ENCODE data around the gene ACP5. TPM values are rescaled to one million over a fixed set of nuclear protein-coding genes. Genes with fewer than 3 reads are reported as not detected.

Gene ACP5
- total and polyA plus RNA-seq, 4 experiments from 2014 or later, result 16.9 to 30.3 (median 25.3) TPM

Other genes starting within 250 kb of the ACP5 start
- 1 to 10 TPM; 6.0 to 8.6 TPM for gene RAB3D, start 238.0 kb downstream of the ACP5 start, total RNA-seq
- gene RAB3D, start 238.0 kb downstream of the ACP5 start, polyA plus RNA-seq, result 1 to 10 TPM; 1.9 to 2.5 TPM
- 10 to 100 TPM; 26.1 to 28.5 TPM for gene TMEM205, start 231.4 kb downstream of the ACP5 start, total RNA-seq
- 10 to 100 TPM; 56.1 to 86.3 TPM for gene TMEM205, start 231.4 kb downstream of the ACP5 start, polyA plus RNA-seq
- gene CCDC159, start 231.1 kb downstream of the ACP5 start, total RNA-seq, result 10 to 100 TPM; 90.7 to 91.8 TPM
- gene CCDC159, start 231.1 kb downstream of the ACP5 start, polyA plus RNA-seq, result 10 to 100 TPM in 1 of 2 donors, 1 to 10 TPM in 1; 9.2 to 16.8 TPM
- 10 to 100 TPM; 10.9 to 12.2 TPM for gene PLPPR2, start 222.2 kb downstream of the ACP5 start, total RNA-seq
- 1 to 10 TPM in 1 of 2 donors, under 1 TPM in 1; 0.16 to 1.1 TPM for gene PLPPR2, start 222.2 kb downstream of the ACP5 start, polyA plus RNA-seq
- gene SWSAP1, start 203.0 kb downstream of the ACP5 start, total RNA-seq, result 1 to 10 TPM; 4.0 to 4.8 TPM
- gene SWSAP1, start 203.0 kb downstream of the ACP5 start, polyA plus RNA-seq, result 1 to 10 TPM; 6.4 to 6.5 TPM
- gene EPOR, start 193.3 kb downstream of the ACP5 start, total RNA-seq, result 1 to 10 TPM; 8.4 to 8.8 TPM
- 10 to 100 TPM in 1 of 2 donors, 1 to 10 TPM in 1; 6.3 to 12.1 TPM for gene EPOR, start 193.3 kb downstream of the ACP5 start, polyA plus RNA-seq
- gene RGL3, start 158.3 kb downstream of the ACP5 start, total RNA-seq, result not detected
- not detected for gene RGL3, start 158.3 kb downstream of the ACP5 start, polyA plus RNA-seq
- not detected for gene ODAD3, start 142.5 kb downstream of the ACP5 start, total RNA-seq
- not detected for gene ODAD3, start 142.5 kb downstream of the ACP5 start, polyA plus RNA-seq
- 100 to 1,000 TPM; 300 TPM for gene PRKCSH, start 142.0 kb downstream of the ACP5 start, total RNA-seq
- 10 to 100 TPM; 14.0 to 63.6 TPM for gene PRKCSH, start 142.0 kb downstream of the ACP5 start, polyA plus RNA-seq
- gene ELAVL3, start 96.6 kb downstream of the ACP5 start, total RNA-seq, result not detected
- not detected for gene ELAVL3, start 96.6 kb downstream of the ACP5 start, polyA plus RNA-seq
- gene ZNF653, start 71.8 kb downstream of the ACP5 start, total RNA-seq, result 10 to 100 TPM; 24.1 to 24.7 TPM
- 1 to 10 TPM; 2.0 to 2.9 TPM for gene ZNF653, start 71.8 kb downstream of the ACP5 start, polyA plus RNA-seq
- 10 to 100 TPM; 39.5 to 46.2 TPM for gene ECSIT, start 48.5 kb downstream of the ACP5 start, total RNA-seq
- gene ECSIT, start 48.5 kb downstream of the ACP5 start, polyA plus RNA-seq, result 10 to 100 TPM; 27.3 to 35.0 TPM
- gene CNN1, start 38.8 kb downstream of the ACP5 start, total RNA-seq, result not detected
- not detected for gene CNN1, start 38.8 kb downstream of the ACP5 start, polyA plus RNA-seq
- 10 to 100 TPM; 46.0 to 48.5 TPM for gene ELOF1, start 18.4 kb downstream of the ACP5 start, total RNA-seq
- gene ELOF1, start 18.4 kb downstream of the ACP5 start, polyA plus RNA-seq, result 10 to 100 TPM; 93.1 to 96.1 TPM
- gene ZNF627, start 19.8 kb upstream of the ACP5 start, total RNA-seq, result 10 to 100 TPM; 11.5 to 12.6 TPM
- 10 to 100 TPM in 1 of 2 donors, 1 to 10 TPM in 1; 6.8 to 10.3 TPM for gene ZNF627, start 19.8 kb upstream of the ACP5 start, polyA plus RNA-seq
- gene ZNF823, start 161.3 kb upstream of the ACP5 start, total RNA-seq, result 1 to 10 TPM; 4.6 to 5.4 TPM
- 1 to 10 TPM in 1 of 2 donors, under 1 TPM in 1; 0.92 to 5.3 TPM for gene ZNF823, start 161.3 kb upstream of the ACP5 start, polyA plus RNA-seq
- gene ZNF441, start 189.4 kb upstream of the ACP5 start, total RNA-seq, result 10 to 100 TPM; 19.6 to 21.5 TPM
- gene ZNF441, start 189.4 kb upstream of the ACP5 start, polyA plus RNA-seq, result 1 to 10 TPM; 2.3 to 6.3 TPM
- 1 to 10 TPM; 2.0 to 3.0 TPM for gene ZNF491, start 220.9 kb upstream of the ACP5 start, total RNA-seq
- under 1 TPM in 1 of 2 donors, not detected in 1; 0.34 TPM for gene ZNF491, start 220.9 kb upstream of the ACP5 start, polyA plus RNA-seq
- gene ZNF440, start 236.6 kb upstream of the ACP5 start, total RNA-seq, result 10 to 100 TPM; 18.0 to 18.5 TPM
- 1 to 10 TPM; 1.8 to 3.7 TPM for gene ZNF440, start 236.6 kb upstream of the ACP5 start, polyA plus RNA-seq

Measured in CD4-positive, alpha-beta memory T cell (primary cell).